Measurements from ENCODE around the gene NINJ2. TPM values are rescaled to one million over a fixed set of nuclear protein-coding genes. Genes with fewer than 3 reads are reported as not detected.

NINJ2 gene
- polyA plus RNA-seq, 1 of the 3 experiments (the other 2 are of a cell fraction): 0.07 TPM

GRCh38 chr12:552466-552865 lies 110.8 kb downstream of the NINJ2 start:
- no peak overlapping the region for H3K4me3 ChIP-seq (ENCODE audit: low read depth in 2 of 2, low read length in 1 of 2)
- WGBS (ENCODE audit: low lambda C conversion rate): 52% methylated on average over 5 of the region's 6 CpGs
- ChIA-PET POLR2A (no interaction called here), CTCF (interaction anchor here (0.7 to 2.9 kb wide), 4 partner anchors 17 to 110 kb away, joined by 3 to 22 read pairs (median 5); no protein-coding TSS in a partner anchor)
- H3K27ac ChIP-seq (ENCODE audit: low read depth in 2 of 2, low read length in 1 of 2): no peak overlapping the region
- no peak for TF ChIP-seq TEAD4 (IDR thresholded peaks at IDR 0.05; ENCODE audit: borderline replicate concordance, insufficient read depth)
- no peak for TF ChIP-seq CHD2 (IDR thresholded peaks at IDR 0.05; ENCODE audit: low read length, partially characterized antibody)
- no peak for TF ChIP-seq REST (IDR thresholded peaks at IDR 0.05; ENCODE audit: low read depth, low read length)
- TF ChIP-seq, protein P1, sequence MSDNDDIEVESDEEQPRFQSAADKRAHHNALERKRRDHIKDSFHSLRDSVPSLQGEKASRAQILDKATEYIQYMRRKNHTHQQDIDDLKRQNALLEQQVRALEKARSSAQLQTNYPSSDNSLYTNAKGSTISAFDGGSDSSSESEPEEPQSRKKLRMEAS (IDR thresholded peaks at IDR 0.05; ENCODE audit: low read depth): no peak
- TF ChIP-seq GABPA (IDR thresholded peaks at IDR 0.05; ENCODE audit: low read depth): no peak
- TF ChIP-seq MXI1 (IDR thresholded peaks at IDR 0.05; ENCODE audit: low read depth, low read length): no peak
- TF ChIP-seq POLR2AphosphoS5 (IDR thresholded peaks at IDR 0.05; ENCODE audit: low read depth, low read length): no peak
- no peak for TF ChIP-seq RFX5 (IDR thresholded peaks at IDR 0.05; ENCODE audit: low read length)
- TF ChIP-seq RCOR1 (IDR thresholded peaks at IDR 0.05; ENCODE audit: low read length): no peak
- no peak for TF ChIP-seq NFIC (IDR thresholded peaks at IDR 0.05; ENCODE audit: borderline replicate concordance)
- H3K4me2 ChIP-seq: no peak overlapping the region
- H3F3A ChIP-seq (replicated peaks; ENCODE audit: insufficient read depth): no peaks in the 10 kb centered on the region
- no peaks in the 10 kb centered on the region for H3K79me2 ChIP-seq (ENCODE audit: insufficient read depth)
- no peaks in the 10 kb centered on the region for H3K36me3 ChIP-seq (replicated peaks in 1 of 2; ENCODE audit: control insufficient read depth in 1 of 2, insufficient read depth in 2 of 2, low read length in 1 of 2)
- no peaks in the 10 kb centered on the region; the same call in 1 of the 2 replicates for H3K27me3 ChIP-seq (ENCODE audit: insufficient read depth)
- no peak for DNase-seq
- no peaks in the 10 kb centered on the region for H3K9me2 ChIP-seq
- H3K9me3 ChIP-seq: no peaks in the 10 kb centered on the region
- no peak overlapping the region for H2AFZ ChIP-seq (ENCODE audit: low read depth)
- no peaks in the 10 kb centered on the region for H4K20me1 ChIP-seq (ENCODE audit: insufficient read depth)
- H3K4me1 ChIP-seq (ENCODE audit: control insufficient read depth in 1 of 2, insufficient read depth in 2 of 2, low read depth in 1 of 2, low read length in 1 of 2): no peaks in the 10 kb centered on the region; a peak in 1 of 4 replicates
- H3K9ac ChIP-seq: no peak overlapping the region

DNA sequence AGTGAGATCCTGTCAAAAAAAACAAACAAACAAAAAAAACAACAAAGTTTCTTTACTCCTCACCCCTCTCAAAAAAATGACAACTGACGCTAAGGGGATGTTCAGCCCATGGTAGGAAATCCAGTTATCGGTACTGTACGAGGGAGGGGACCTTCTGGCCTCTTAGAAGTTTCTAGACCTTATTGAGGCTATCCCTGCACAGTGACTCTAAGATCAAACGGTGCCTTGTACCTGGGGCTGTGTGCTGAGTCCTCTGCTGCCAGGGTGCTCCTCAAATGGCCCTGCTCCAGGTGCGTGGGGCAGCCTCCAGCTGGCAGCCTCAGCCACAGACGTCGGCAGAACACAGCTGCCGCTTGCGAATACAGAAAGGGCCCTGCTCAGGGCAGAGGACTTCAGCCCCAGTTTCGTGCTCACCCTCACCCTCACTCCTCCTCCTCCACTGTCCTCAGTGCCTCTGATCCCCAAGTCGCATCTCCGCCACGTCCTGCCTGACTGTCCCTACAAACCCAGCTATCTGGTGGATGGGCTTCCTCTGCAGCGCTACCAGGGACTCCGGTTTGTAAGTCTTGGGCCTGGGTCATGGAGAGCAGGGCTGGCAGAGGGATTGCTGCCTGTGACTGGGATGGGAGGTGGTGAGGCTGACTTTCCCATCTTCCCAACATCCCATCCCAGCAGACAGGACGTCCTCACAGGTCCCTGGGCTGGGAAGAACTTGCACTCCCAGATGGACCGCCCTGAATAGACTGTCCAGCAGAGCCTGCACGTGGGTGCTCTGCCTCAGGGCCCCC lies 112.6 kb downstream of the NINJ2 start:
- TF ChIP-seq NFIC (IDR thresholded peaks at IDR 0.05; ENCODE audit: borderline replicate concordance): no peak
- TF ChIP-seq EP300 (IDR thresholded peaks at IDR 0.05; ENCODE audit: borderline replicate concordance in 1 of 2, low read depth in 1 of 2, low read length in 1 of 2): no peak
- TF ChIP-seq FOXM1 (IDR thresholded peaks at IDR 0.05; ENCODE audit: low read depth): no peak
- TF ChIP-seq FOXJ3 (CRISPR knock-in tag; IDR thresholded peaks at IDR 0.05): no peak
- no peak for TF ChIP-seq IRF3 (IDR thresholded peaks at IDR 0.05; ENCODE audit: low read depth, low read length)
- no peak for TF ChIP-seq GABPA (IDR thresholded peaks at IDR 0.05; ENCODE audit: low read depth)
- TF ChIP-seq TAF1 (IDR thresholded peaks at IDR 0.05; ENCODE audit: borderline replicate concordance, low read depth, low read length): no peak
- H3K36me3 ChIP-seq (replicated peaks in 1 of 2; ENCODE audit: control insufficient read depth in 1 of 2, insufficient read depth in 2 of 2, low read length in 1 of 2): no peaks in the 10 kb centered on the region
- no peaks in the 10 kb centered on the region for H4K20me1 ChIP-seq (ENCODE audit: insufficient read depth)
- no peaks in the 10 kb centered on the region for H3F3A ChIP-seq (replicated peaks; ENCODE audit: insufficient read depth)
- H3K4me1 ChIP-seq (ENCODE audit: control insufficient read depth in 1 of 2, insufficient read depth in 2 of 2, low read depth in 1 of 2, low read length in 1 of 2): peaks cover 0 to 8% of the 10 kb centered on the region in 2 experiments; a peak in 1 of 4 replicates
- POLR2A ChIA-PET: no interaction called here
- H2AFZ ChIP-seq (ENCODE audit: low read depth): no peak overlapping the region
- WGBS (ENCODE audit: low lambda C conversion rate): 65% methylated on average over 11 of the region's 18 CpGs
- no peak for DNase-seq
- no peak overlapping the region for H3K4me2 ChIP-seq
- H3K79me2 ChIP-seq (ENCODE audit: insufficient read depth): no peaks in the 10 kb centered on the region
- no peak overlapping the region for H3K27ac ChIP-seq (ENCODE audit: low read depth in 2 of 2, low read length in 1 of 2)
- CTCF ChIA-PET: interaction anchor here (1.5 to 2.9 kb wide), 3 partner anchors 97 to 264 kb away, joined by 4 to 22 read pairs (median 13); no protein-coding TSS in a partner anchor
- no peaks in the 10 kb centered on the region for H3K9me2 ChIP-seq
- no peak overlapping the region for H3K4me3 ChIP-seq (ENCODE audit: low read depth in 2 of 2, low read length in 1 of 2)
- no peaks in the 10 kb centered on the region for H3K9me3 ChIP-seq
- H3K9ac ChIP-seq: no peak overlapping the region
- no peaks in the 10 kb centered on the region; the same call in 1 of the 2 replicates for H3K27me3 ChIP-seq (ENCODE audit: insufficient read depth)
